Lung (tissue), 16 donors: Measurements from ENCODE around the gene LIPA. TPM values are rescaled to one million over a fixed set of nuclear protein-coding genes. Genes with fewer than 3 reads are reported as not detected.
A peak's percentile ranks its signal among the peaks of the same experiment; 100 is the strongest.

Source experiments
- ATAC-seq: fragments of 200-7000 bp; cut with Tn5 transposase; one replicate; pipeline ENCODE4 v1.9.1; 2020; ENCODE audit warnings: moderate number of reproducible peaks; ENCODE audit not compliant: insufficient read depth, low FRiP score
- DNase-seq, 3 donors: peaks; one replicate each; pipeline ENCODE4 v3.0.0-alpha.2; 2013 to 2017
- H3K27ac ChIP-seq, 2 donors: one replicate each; pipeline ENCODE4 v1.5.1; 2013; ENCODE audit warnings: mild to moderate bottlenecking in 2 of 2, moderate library complexity in 2 of 2, control low read depth in 1 of 2, inconsistent platforms in 1 of 2, low read depth in 1 of 2, low read length in 1 of 2
- H3K27me3 ChIP-seq, 3 donors: one replicate each; pipeline ENCODE4 v1.5.1; 2013; ENCODE audit warnings: low read length in 2 of 3; ENCODE audit not compliant: control insufficient read depth in 3 of 3, insufficient read depth in 3 of 3
- H3K36me3 ChIP-seq, 4 donors: one replicate each; pipeline ENCODE4 v1.5.1; 2013; ENCODE audit warnings: low read length in 4 of 4, mild to moderate bottlenecking in 1 of 4, moderate library complexity in 1 of 4; ENCODE audit not compliant: control insufficient read depth in 4 of 4, insufficient read depth in 4 of 4
- H3K4me1 ChIP-seq, 5 donors: one replicate each; pipeline ENCODE4 v1.5.1; 2013; ENCODE audit warnings: low read length in 5 of 5, mild to moderate bottlenecking in 2 of 5, moderate library complexity in 1 of 5; ENCODE audit not compliant: control insufficient read depth in 5 of 5, insufficient read depth in 5 of 5
- H3K4me3 ChIP-seq: one replicate; pipeline ENCODE4 v1.5.1; 2013; ENCODE audit warnings: mild to moderate bottlenecking, control low read depth, moderate library complexity
- H3K9ac ChIP-seq, 2 donors: one replicate each; pipeline ENCODE4 v1.5.1; 2013; ENCODE audit warnings: low read length in 2 of 2, control low read depth in 1 of 2; ENCODE audit not compliant: insufficient read depth in 1 of 2
- H3K9me3 ChIP-seq, 4 donors: one replicate each; pipeline ENCODE4 v1.5.1; 2013; ENCODE audit warnings: low read length in 3 of 4, mild to moderate bottlenecking in 1 of 4, moderate library complexity in 1 of 4; ENCODE audit not compliant: control insufficient read depth in 4 of 4, insufficient read depth in 3 of 4
- WGBS, 2 donors: extraction: QIAGEN DNeasy Blood & Tissue Kit; methylation state at CpG; one replicate each; pipeline ENCODE4 v1.1.7; 2013; 5-methylcytosine and 5-hydroxymethylcytosine counted together
- long read RNA-seq, 5 donors: transcript quantifications; one replicate each; lab custom pipeline, GENCODE V29; 2026
- polyA plus RNA-seq, 2 donors: library from polyadenylated mRNA; stranded (reverse); fragments of 200-250 nt; gene quantifications; one replicate each; pipeline ENCODE4 v1.2.1, GENCODE V29; 2013
- total RNA-seq, 2 donors: library from RNA; depleted of rRNA in 1 of 2; stranded (reverse); fragments of >200 nt in 1 of 2; gene quantifications; one replicate each; pipeline ENCODE4 v1.2.1, GENCODE V29; 2014 to 2021
- TF ChIP-seq, protein P1 (sequence below): IDR thresholded peaks from 2 replicates; pipeline ENCODE4 v1.5.1; 2012; ENCODE audit warnings: mild to moderate bottlenecking; ENCODE audit errors: control extremely low read depth, extremely low read depth
- donor health status: control.
- donor health status: control.
- donor health status: Bipolar disorder and iron deficiency.
- donor health status: healthy.
- donor health status: DM: yes; HTN: yes; CAD: no.

LIPA gene
- total RNA-seq (100 to 1,000 TPM in 1 of 2 donors, 10 to 100 TPM in 1; 51.6 to 140 TPM), polyA plus RNA-seq (10 to 100 TPM; 24.0 to 91.8 TPM)
- long read RNA-seq, donor 1, transcript LIPA-202 (10 exons, 2,782 nt) = major isoform, 15 of 52 reads
- long read RNA-seq, donor 1, partial matches to known transcripts = 37 of 52 reads
- long read RNA-seq, donor 1, other reads (novel, unspliced or antisense) = 0 of 52 reads
- long read RNA-seq, donor 2, transcript LIPA-202 (10 exons, 2,782 nt) = major isoform, 8 of 34 reads
- long read RNA-seq, donor 2, partial matches to known transcripts = 26 of 34 reads
- long read RNA-seq, donor 2, other reads (novel, unspliced or antisense) = 0 of 34 reads
- long read RNA-seq, donor 3, transcript LIPA-202 (10 exons, 2,782 nt) = major isoform, 11 of 11 reads
- long read RNA-seq, donor 3, partial matches to known transcripts = 0 of 11 reads
- long read RNA-seq, donor 3, other reads (novel, unspliced or antisense) = 0 of 11 reads
- long read RNA-seq, donor 4, transcript LIPA-202 (10 exons, 2,782 nt) = major isoform, 6 of 6 reads
- long read RNA-seq, donor 4, partial matches to known transcripts = 0 of 6 reads
- long read RNA-seq, donor 4, other reads (novel, unspliced or antisense) = 0 of 6 reads
- long read RNA-seq, donor 5, transcript LIPA-202 (10 exons, 2,782 nt) = major isoform, 17 of 66 reads
- long read RNA-seq, donor 5, partial matches to known transcripts = 33 of 66 reads
- long read RNA-seq, donor 5, other reads (novel, unspliced or antisense) = 15 of 66 reads

DNA sequence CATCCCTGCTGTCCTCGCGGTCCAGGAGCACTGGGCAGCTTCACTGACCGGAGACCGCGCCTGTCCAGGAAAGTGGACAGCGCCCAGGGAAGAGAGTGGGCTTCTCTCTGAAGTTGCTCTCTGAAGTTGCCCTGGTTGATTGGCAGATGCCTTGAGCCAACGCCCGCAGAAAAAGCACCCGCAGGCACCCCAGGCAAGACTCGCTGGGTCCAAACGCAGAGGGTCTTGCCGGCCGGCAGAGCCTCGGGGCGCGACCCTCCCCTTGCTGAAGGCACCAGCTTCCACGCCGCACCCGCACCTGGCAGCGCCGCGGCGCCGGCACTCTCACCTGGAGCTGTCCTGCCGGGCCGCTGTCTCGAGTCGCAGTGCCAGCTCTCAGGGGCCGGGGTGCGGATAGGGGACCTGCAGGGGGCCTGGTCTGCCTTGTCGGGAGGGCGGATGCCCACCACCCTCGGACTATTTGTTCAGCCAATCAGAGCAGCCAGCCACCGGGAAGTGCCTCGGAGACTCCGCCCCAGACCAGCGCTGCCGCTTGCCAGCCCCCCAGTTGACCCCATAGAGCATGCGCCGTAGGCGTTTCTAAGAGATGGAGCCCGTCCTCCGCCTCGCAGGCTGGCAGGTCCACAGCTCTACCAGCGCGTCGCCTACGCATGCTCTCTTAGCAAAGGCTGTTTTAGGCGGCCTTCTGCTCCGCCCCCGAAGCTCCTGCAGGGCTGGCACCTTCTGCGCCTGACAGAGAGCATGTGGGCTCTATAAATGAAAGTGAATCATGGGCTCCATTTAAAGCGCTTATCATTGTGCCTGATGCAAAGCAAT lies at the start of gene LIPA:
Gene LIPA, minus strand, starts transcription at position 367 of the 816 bp plus-strand sequence. CDS start 4,127 bp downstream, outside the sequence.
- H3K27ac ChIP-seq = peak within 1 kb of the TSS; percentile 57 to 87
- peak; percentile 97 for ATAC-seq
- H3K4me1 ChIP-seq = peaks cover 0 to 22% (median 0%) of the 10 kb centered on the region in 5 donors
- H3K4me3 ChIP-seq = peak within 1 kb of the TSS; percentile 92
- TF ChIP-seq, protein P1, sequence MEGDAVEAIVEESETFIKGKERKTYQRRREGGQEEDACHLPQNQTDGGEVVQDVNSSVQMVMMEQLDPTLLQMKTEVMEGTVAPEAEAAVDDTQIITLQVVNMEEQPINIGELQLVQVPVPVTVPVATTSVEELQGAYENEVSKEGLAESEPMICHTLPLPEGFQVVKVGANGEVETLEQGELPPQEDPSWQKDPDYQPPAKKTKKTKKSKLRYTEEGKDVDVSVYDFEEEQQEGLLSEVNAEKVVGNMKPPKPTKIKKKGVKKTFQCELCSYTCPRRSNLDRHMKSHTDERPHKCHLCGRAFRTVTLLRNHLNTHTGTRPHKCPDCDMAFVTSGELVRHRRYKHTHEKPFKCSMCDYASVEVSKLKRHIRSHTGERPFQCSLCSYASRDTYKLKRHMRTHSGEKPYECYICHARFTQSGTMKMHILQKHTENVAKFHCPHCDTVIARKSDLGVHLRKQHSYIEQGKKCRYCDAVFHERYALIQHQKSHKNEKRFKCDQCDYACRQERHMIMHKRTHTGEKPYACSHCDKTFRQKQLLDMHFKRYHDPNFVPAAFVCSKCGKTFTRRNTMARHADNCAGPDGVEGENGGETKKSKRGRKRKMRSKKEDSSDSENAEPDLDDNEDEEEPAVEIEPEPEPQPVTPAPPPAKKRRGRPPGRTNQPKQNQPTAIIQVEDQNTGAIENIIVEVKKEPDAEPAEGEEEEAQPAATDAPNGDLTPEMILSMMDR = no peak
- H3K27me3 ChIP-seq = no peaks in the 10 kb centered on the region
- H3K36me3 ChIP-seq = no peaks in the 10 kb centered on the region
- peak within 1 kb of the TSS in 1 of 2 donors; percentile 4 for H3K9ac ChIP-seq
- peak; percentile 98 for DNase-seq
- H3K9me3 ChIP-seq = peaks cover 0 to 3% (median 1%) of the 10 kb centered on the region in 4 donors
- WGBS, 2 donors = 1% methylated on average over 52 to 53 of the region's 53 CpGs

DNA sequence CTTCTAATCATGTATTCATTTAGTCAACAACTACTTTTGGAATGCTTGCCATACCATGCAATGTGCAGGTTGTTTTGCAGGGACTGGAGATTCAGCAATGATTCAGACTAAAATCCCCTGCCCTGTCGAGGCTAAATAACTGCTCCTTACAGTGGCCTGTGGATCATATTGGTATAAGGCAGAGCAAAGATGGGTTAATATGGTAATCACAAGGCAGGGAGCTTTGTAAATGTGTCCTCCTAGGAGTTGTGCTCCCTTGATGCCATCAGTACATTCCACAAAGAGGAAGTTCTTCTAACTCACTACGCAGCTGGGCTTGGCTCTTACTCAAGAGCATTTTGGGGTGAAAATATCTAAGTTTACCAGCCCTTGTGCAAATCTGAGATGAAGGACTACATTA lies 49.7 kb upstream of the LIPA start:
- peak overlapping the region; percentile 29 to 89 for H3K9ac ChIP-seq
- ATAC-seq (no peak), DNase-seq (peak; percentile 43 to 81 (median 75))

DNA sequence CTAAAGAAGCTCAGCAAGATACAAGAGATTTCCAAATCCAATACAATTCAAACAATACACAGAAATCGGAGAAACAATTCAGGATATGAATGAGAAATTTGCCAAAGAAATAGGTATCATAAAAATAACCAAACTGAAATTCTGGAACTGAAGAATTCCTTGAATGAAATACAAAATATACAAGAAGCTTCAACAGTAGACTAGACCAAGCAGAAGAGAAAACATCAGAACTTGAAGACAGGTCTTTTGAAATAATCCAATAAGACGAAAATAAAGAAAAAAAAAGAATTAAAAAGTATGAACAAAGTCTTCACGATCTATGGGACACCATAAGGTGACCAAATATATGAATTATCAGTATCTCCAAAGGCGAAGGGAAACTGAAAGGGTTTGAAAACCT lies 47.5 kb upstream of the LIPA start:
- H3K4me1 ChIP-seq = peaks cover 3 to 35% (median 13%) of the 10 kb centered on the region in 5 donors
- WGBS, 2 donors = 74 to 98% methylated on average over 4 of the region's 4 CpGs
- no peak for ATAC-seq

More for the DNA sequence above, 49.7 kb upstream of the LIPA start:
- H3K4me3 ChIP-seq = no peak overlapping the region
- H3K36me3 ChIP-seq = peaks cover 0 to 3% (median 2%) of the 10 kb centered on the region in 4 donors
- H3K27ac ChIP-seq = peak overlapping the region; percentile 78 to 91
- WGBS, 2 donors = 2 to 7% methylated on average over 2 of the region's 2 CpGs
- TF ChIP-seq, protein P1 = no peak
- H3K27me3 ChIP-seq = no peaks in the 10 kb centered on the region
- peaks cover 2 to 35% (median 14%) of the 10 kb centered on the region in 5 donors for H3K4me1 ChIP-seq
- no peaks in the 10 kb centered on the region for H3K9me3 ChIP-seq

More for the DNA sequence above, 47.5 kb upstream of the LIPA start:
- no peaks in the 10 kb centered on the region for H3K36me3 ChIP-seq
- H3K27ac ChIP-seq = no peak overlapping the region
- TF ChIP-seq, protein P1 = no peak
- DNase-seq = no peak
- H3K4me3 ChIP-seq = no peak overlapping the region
- H3K9me3 ChIP-seq = no peaks in the 10 kb centered on the region
- no peaks in the 10 kb centered on the region for H3K27me3 ChIP-seq
- H3K9ac ChIP-seq = no peak overlapping the region
